ENCODE results near the gene RTN4R. TPM values are rescaled to one million over a fixed set of nuclear protein-coding genes. Genes with fewer than 3 reads are reported as not detected.
A peak's percentile ranks its signal among the peaks of the same experiment; 100 is the strongest.

The RTN4R gene
- total and polyA plus RNA-seq, 9 of the 15 experiments (the other 6 are each of a cell fraction or from before 2014, with no cell fraction given): 0.04 to 2.8 (median 1.4) TPM; not detected in 3

DNA sequence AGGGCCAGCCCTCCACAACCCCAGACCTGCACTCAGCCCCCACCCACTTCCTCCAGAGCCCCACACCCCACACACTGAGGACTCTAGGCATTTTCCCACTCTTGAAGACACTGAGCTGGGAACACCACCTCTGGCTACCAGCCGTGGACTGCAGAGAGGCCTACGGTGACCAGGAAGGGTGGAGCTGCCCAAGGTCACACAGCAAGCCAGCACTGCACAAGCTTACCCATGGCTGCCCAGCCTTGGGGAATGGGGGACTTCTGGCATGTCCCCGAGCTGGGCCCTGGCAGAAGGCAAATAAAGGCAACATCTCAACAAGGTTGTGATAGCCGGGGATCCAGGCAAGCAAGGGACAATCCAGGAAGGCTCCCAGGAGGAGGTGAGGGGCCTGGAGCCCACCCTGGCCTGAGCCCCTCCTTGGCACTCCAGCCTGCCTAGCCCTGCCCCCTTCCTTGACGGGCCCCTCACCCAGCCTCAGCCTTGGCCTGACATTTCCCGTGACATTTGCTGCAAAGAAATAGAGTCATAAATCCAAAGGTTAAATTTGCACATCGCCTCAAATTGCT lies 5.5 kb downstream of the RTN4R start (continued):
- TF ChIP-seq, protein P1, sequence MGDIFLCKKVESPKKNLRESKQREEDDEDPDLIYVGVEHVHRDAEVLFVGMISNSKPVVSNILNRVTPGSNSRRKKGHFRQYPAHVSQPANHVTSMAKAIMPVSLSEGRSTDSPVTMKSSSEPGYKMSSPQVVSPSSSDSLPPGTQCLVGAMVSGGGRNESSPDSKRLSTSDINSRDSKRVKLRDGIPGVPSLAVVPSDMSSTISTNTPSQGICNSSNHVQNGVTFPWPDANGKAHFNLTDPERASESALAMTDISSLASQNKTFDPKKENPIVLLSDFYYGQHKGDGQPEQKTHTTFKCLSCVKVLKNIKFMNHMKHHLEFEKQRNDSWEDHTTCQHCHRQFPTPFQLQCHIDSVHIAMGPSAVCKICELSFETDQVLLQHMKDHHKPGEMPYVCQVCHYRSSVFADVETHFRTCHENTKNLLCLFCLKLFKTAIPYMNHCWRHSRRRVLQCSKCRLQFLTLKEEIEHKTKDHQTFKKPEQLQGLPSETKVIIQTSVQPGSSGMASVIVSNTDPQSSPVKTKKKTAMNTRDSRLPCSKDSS (IDR thresholded peaks at IDR 0.05; ENCODE audit: low read depth, partially characterized antibody): no peak
- no peak for TF ChIP-seq ZNF75A (CRISPR knock-in tag; IDR thresholded peaks at IDR 0.05)

DNA sequence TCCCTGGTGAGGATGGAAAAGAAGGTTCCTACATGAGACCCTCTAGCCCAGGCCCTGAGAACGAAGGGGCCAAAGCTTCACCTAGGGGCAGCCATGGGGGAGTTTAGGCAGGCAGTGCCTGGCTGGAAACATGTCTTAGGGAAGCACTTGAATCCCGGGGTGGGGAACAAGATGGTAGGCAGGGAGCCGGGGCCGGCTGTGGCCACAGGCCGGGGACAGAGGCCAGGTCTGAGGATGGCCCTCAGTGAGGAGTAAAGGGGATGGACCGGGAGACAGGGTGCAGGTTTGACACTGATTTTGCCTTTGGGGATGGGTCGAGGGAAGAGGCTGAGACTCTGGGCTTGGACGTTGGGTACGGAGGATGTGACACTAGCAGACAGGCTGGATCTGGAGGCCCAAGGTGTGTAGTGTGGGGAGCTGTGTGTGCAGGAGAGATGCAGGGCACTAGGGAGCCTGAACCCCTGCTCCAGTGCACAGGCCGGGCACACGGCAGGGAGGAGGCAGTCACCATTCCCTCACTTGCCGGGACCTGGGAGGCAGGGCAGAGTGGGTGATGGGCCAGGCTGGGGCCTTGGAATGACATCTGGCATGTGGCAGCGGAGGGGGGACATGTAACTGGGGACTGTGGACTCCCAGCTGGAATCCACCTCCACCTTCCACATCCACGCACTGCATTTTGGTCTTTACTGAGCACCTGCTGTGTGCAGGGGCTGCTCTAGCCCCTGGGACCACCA lies 6.1 kb downstream of the RTN4R start:
- Histone ChIP-seq H3K9me1 (ENCODE audit: control insufficient read depth, insufficient read depth, low read length) (peaks cover 6% of the 10 kb centered on the region), H3K4me2 (ENCODE audit: insufficient read depth, low read length) (no peak overlapping the region), H3K9me3 (replicated peaks; ENCODE audit: control insufficient read depth, insufficient read depth, low read depth, low read length) (no peaks in the 10 kb centered on the region), H3K4me3 (no peak overlapping the region), H3K4me1 (replicated peaks in 1 of 2; ENCODE audit: control insufficient read depth in 2 of 2, insufficient read depth in 2 of 2, low read length in 2 of 2) (peaks cover 6 to 68% of the 10 kb centered on the region in 2 experiments), H2AFZ (ENCODE audit: low read depth, low read length) (no peak overlapping the region), H3K9ac (ENCODE audit: insufficient read depth in 1 of 2, low read depth in 2 of 2, low read length in 2 of 2) (peak overlapping the region in 1 of 2 experiments; percentile 18; a peak in 1 of 4 replicates), H3K79me2 (ENCODE audit: control insufficient read depth, insufficient read depth, low read length) (no peaks in the 10 kb centered on the region), H3K27ac (ENCODE audit: extremely low read depth, low read depth, low read length) (no peak overlapping the region), H3K36me3 (ENCODE audit: control insufficient read depth, insufficient read depth, low read length) (no peaks in the 10 kb centered on the region), H3K27me3 (ENCODE audit: control insufficient read depth in 2 of 2, insufficient read depth in 2 of 2, low read length in 2 of 2) (peaks cover 7 to 61% of the 10 kb centered on the region in 2 experiments; a peak in 4 of 5 replicates), H4K20me1 (replicated peaks; ENCODE audit: control insufficient read depth, insufficient read depth, low read length) (peaks cover 64% of the 10 kb centered on the region)
- no peak for FAIRE-seq
- CTCF ChIA-PET (ENCODE audit: low intra/inter-chr PET ratio): no interaction called here
- no TSS peak for BruUV-seq (replicated peaks)
- WGBS (ENCODE audit: insufficient coverage, low coverage, missing lambda C conversion rate): 7% methylated on average over 14 of the region's 14 CpGs
- in situ Hi-C loops (cut with MboI) (no loop called here), intact Hi-C loops (cut with micrococcal nuclease) (no loop called here)
- peak; percentile 1; the same call in 1 of the 3 replicates for ATAC-seq
- POLR2A ChIA-PET: interaction anchor here (0.6 to 1.1 kb wide), 7 partner anchors 8 to 350 kb away, joined by 3 to 4 read pairs (median 3); no protein-coding TSS in a partner anchor
- DNase-seq (ENCODE audit: extremely low read depth in 1 of 4, low spot score in 3 of 4): peak in 1 of 4 experiments; percentile 36
- TF ChIP-seq IRF2 (CRISPR knock-in tag; IDR thresholded peaks at IDR 0.05) (peak; percentile 77; the same call in 1 of the 2 replicates), PHF8 (IDR thresholded peaks at IDR 0.05; ENCODE audit: borderline replicate concordance, low read length) (no peak), NR3C1 (CRISPR knock-in tag; IDR thresholded peaks at IDR 0.05) (peak; percentile 27; the same call in 1 of the 2 replicates), MYC (IDR thresholded peaks at IDR 0.05; ENCODE audit: low read depth, low read length) (no peak), MYC (CRISPR knock-in tag; IDR thresholded peaks at IDR 0.05; ENCODE audit: borderline replicate concordance, low read depth) (peak; percentile 29; the same call in 1 of the 2 replicates), MED1 (CRISPR knock-in tag; IDR thresholded peaks at IDR 0.05; ENCODE audit: borderline replicate concordance) (no peak; the same call in 1 of the 2 replicates), ZBTB1 (CRISPR knock-in tag; IDR thresholded peaks at IDR 0.05; ENCODE audit: borderline replicate concordance, low read depth) (no peak), MYBL2 (IDR thresholded peaks at IDR 0.05; ENCODE audit: low read depth) (no peak), MYBL2 (CRISPR knock-in tag; IDR thresholded peaks at IDR 0.05; ENCODE audit: borderline replicate concordance) (0 out of 2 replicates have a peak, but pooled peaks have one; percentile 18), ZC3H4 (CRISPR knock-in tag; IDR thresholded peaks at IDR 0.05; ENCODE audit: borderline replicate concordance) (peak; percentile 42)
- TF ChIP-seq, protein P2, sequence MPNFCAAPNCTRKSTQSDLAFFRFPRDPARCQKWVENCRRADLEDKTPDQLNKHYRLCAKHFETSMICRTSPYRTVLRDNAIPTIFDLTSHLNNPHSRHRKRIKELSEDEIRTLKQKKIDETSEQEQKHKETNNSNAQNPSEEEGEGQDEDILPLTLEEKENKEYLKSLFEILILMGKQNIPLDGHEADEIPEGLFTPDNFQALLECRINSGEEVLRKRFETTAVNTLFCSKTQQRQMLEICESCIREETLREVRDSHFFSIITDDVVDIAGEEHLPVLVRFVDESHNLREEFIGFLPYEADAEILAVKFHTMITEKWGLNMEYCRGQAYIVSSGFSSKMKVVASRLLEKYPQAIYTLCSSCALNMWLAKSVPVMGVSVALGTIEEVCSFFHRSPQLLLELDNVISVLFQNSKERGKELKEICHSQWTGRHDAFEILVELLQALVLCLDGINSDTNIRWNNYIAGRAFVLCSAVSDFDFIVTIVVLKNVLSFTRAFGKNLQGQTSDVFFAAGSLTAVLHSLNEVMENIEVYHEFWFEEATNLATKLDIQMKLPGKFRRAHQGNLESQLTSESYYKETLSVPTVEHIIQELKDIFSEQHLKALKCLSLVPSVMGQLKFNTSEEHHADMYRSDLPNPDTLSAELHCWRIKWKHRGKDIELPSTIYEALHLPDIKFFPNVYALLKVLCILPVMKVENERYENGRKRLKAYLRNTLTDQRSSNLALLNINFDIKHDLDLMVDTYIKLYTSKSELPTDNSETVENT (CRISPR knock-in tag; IDR thresholded peaks at IDR 0.05): peak; percentile 31; the same call in 1 of the 2 replicates
- TF ChIP-seq, protein P3, sequence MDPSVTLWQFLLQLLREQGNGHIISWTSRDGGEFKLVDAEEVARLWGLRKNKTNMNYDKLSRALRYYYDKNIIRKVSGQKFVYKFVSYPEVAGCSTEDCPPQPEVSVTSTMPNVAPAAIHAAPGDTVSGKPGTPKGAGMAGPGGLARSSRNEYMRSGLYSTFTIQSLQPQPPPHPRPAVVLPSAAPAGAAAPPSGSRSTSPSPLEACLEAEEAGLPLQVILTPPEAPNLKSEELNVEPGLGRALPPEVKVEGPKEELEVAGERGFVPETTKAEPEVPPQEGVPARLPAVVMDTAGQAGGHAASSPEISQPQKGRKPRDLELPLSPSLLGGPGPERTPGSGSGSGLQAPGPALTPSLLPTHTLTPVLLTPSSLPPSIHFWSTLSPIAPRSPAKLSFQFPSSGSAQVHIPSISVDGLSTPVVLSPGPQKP (CRISPR knock-in tag; IDR thresholded peaks at IDR 0.05): 0 out of 2 replicates have a peak, but pooled peaks have one; percentile 25

Measured in K562 (cell line).